ENCODE results near the gene DNAJC5G. TPM values are rescaled to one million over a fixed set of nuclear protein-coding genes. Genes with fewer than 3 reads are reported as not detected.

DNAJC5G gene
- total RNA-seq, 1 donor from 2014 or later: not detected

- DNase-seq (ENCODE audit: low read depth) (no peak), FAIRE-seq (no peak)
- Mint-ChIP-seq H3K27me3 (ENCODE audit: low read depth, unreplicated experiment) (no peaks in the 10 kb centered on the region), H3K4me1 (ENCODE audit: low read depth, unreplicated experiment) (no peaks in the 10 kb centered on the region), H3K4me3 (ENCODE audit: unreplicated experiment) (no peak overlapping the region), H3K9me3 (ENCODE audit: unreplicated experiment) (no peaks in the 10 kb centered on the region), H3K27ac (ENCODE audit: unreplicated experiment) (peak overlapping the region; percentile 19), H3K36me3 (ENCODE audit: low read depth, unreplicated experiment) (peaks cover 30% of the 10 kb centered on the region)
- Histone ChIP-seq H3K4me1 (ENCODE audit: insufficient read depth, low read length) (no peaks in the 10 kb centered on the region), H4K20me1 (ENCODE audit: insufficient read depth, low read length) (peaks cover 10% of the 10 kb centered on the region), H3K79me2 (ENCODE audit: insufficient read depth, low read length) (no peaks in the 10 kb centered on the region), H3K9ac (ENCODE audit: low read length) (no peak overlapping the region), H3K36me3 (ENCODE audit: insufficient read depth, low read length) (peaks cover 58% of the 10 kb centered on the region), H2AFZ (ENCODE audit: low read depth, low read length) (no peak overlapping the region), H3K9me3 (ENCODE audit: insufficient read depth, low read depth, low read length) (no peaks in the 10 kb centered on the region), H3K27me3 (ENCODE audit: insufficient read depth, low read length) (no peaks in the 10 kb centered on the region), H3K4me3 (ENCODE audit: insufficient read depth, low read depth, low read length) (no peak overlapping the region), H3K27ac (ENCODE audit: low read depth, low read length) (no peak overlapping the region), H3K4me2 (ENCODE audit: low read length) (no peak overlapping the region)
- TF ChIP-seq CTCF (IDR thresholded peaks at IDR 0.05; ENCODE audit: insufficient read depth, low read depth, low read length): no peak
These were observed 34.8 kb upstream of the DNAJC5G start for GRCh38 chr2:27240406-27240805.

GRCh38 chr2:27241761-27242613 lies 33.2 kb upstream of the DNAJC5G start:
- TF ChIP-seq CTCF (IDR thresholded peaks at IDR 0.05; ENCODE audit: insufficient read depth, low read depth, low read length) (no peak), EZH2 (IDR thresholded peaks at IDR 0.05; ENCODE audit: insufficient read depth, low read length) (no peak)
- no peaks in the 10 kb centered on the region for H3K79me2 ChIP-seq (ENCODE audit: insufficient read depth, low read length)
- Mint-ChIP-seq H3K4me1 (ENCODE audit: low read depth, unreplicated experiment) (no peaks in the 10 kb centered on the region), H3K4me3 (ENCODE audit: unreplicated experiment) (no peak overlapping the region), H3K27ac (ENCODE audit: unreplicated experiment) (no peak overlapping the region), H3K36me3 (ENCODE audit: low read depth, unreplicated experiment) (peaks cover 30% of the 10 kb centered on the region), H3K27me3 (ENCODE audit: low read depth, unreplicated experiment) (no peaks in the 10 kb centered on the region), H3K9me3 (ENCODE audit: unreplicated experiment) (no peaks in the 10 kb centered on the region)
- H3K4me3 ChIP-seq (ENCODE audit: insufficient read depth, low read depth, low read length): no peak overlapping the region
- H2AFZ ChIP-seq (ENCODE audit: low read depth, low read length): no peak overlapping the region
- H3K9me3 ChIP-seq (ENCODE audit: insufficient read depth, low read depth, low read length): no peaks in the 10 kb centered on the region
- no peaks in the 10 kb centered on the region for H3K27me3 ChIP-seq (ENCODE audit: insufficient read depth, low read length)
- H3K4me1 ChIP-seq (ENCODE audit: insufficient read depth, low read length): no peaks in the 10 kb centered on the region
- no peak for FAIRE-seq
- peaks cover 10% of the 10 kb centered on the region for H4K20me1 ChIP-seq (ENCODE audit: insufficient read depth, low read length)
- H3K4me2 ChIP-seq (ENCODE audit: low read length): no peak overlapping the region
- no peak for DNase-seq (ENCODE audit: low read depth)
- no peak overlapping the region for H3K27ac ChIP-seq (ENCODE audit: low read depth, low read length)
- H3K9ac ChIP-seq (ENCODE audit: low read length): no peak overlapping the region
- peaks cover 48% of the 10 kb centered on the region for H3K36me3 ChIP-seq (ENCODE audit: insufficient read depth, low read length)

DNA sequence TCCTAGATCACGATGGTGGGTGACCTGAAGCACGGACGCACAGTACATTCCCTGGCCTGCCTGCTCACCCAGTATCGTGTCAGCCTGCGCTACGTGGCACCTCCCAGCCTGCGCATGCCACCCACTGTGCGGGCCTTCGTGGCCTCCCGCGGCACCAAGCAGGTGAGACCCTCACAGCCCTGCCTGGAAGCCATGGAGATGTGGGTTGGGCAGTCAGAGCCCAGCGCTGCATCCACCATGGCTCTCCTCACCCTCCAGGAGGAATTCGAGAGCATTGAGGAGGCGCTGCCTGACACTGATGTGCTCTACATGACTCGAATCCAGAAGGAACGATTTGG lies 32.6 kb upstream of the DNAJC5G start:
- Histone ChIP-seq H3K9me3 (ENCODE audit: insufficient read depth, low read depth, low read length) (no peaks in the 10 kb centered on the region), H3K36me3 (ENCODE audit: insufficient read depth, low read length) (peaks cover 44% of the 10 kb centered on the region), H2AFZ (ENCODE audit: low read depth, low read length) (no peak overlapping the region), H3K4me2 (ENCODE audit: low read length) (no peak overlapping the region), H3K79me2 (ENCODE audit: insufficient read depth, low read length) (no peaks in the 10 kb centered on the region), H3K4me1 (ENCODE audit: insufficient read depth, low read length) (no peaks in the 10 kb centered on the region), H3K27me3 (ENCODE audit: insufficient read depth, low read length) (no peaks in the 10 kb centered on the region), H3K27ac (ENCODE audit: low read depth, low read length) (no peak overlapping the region), H4K20me1 (ENCODE audit: insufficient read depth, low read length) (peaks cover 10% of the 10 kb centered on the region), H3K4me3 (ENCODE audit: insufficient read depth, low read depth, low read length) (no peak overlapping the region), H3K9ac (ENCODE audit: low read length) (no peak overlapping the region)
- no peak for DNase-seq (ENCODE audit: low read depth)
- Mint-ChIP-seq H3K27me3 (ENCODE audit: low read depth, unreplicated experiment) (peaks cover 2% of the 10 kb centered on the region), H3K9me3 (ENCODE audit: unreplicated experiment) (no peaks in the 10 kb centered on the region), H3K4me1 (ENCODE audit: low read depth, unreplicated experiment) (no peaks in the 10 kb centered on the region), H3K4me3 (ENCODE audit: unreplicated experiment) (no peak overlapping the region), H3K27ac (ENCODE audit: unreplicated experiment) (no peak overlapping the region), H3K36me3 (ENCODE audit: low read depth, unreplicated experiment) (peaks cover 30% of the 10 kb centered on the region)
- no peak for TF ChIP-seq CTCF (IDR thresholded peaks at IDR 0.05; ENCODE audit: insufficient read depth, low read depth, low read length)
- no peak for TF ChIP-seq EZH2 (IDR thresholded peaks at IDR 0.05; ENCODE audit: insufficient read depth, low read length)
- FAIRE-seq: no peak

Measured in astrocyte (in vitro differentiated cells and primary cell).